NAMALWA (cell line): ENCODE data around the gene ZDHHC1.
A peak's percentile ranks its signal among the peaks of the same experiment; 100 is the strongest.
"Not testable (repeated sequence)": the region's sequence is repeated elsewhere in the genome, so short reads cannot be mapped to it uniquely, and the experiment has no call there.

ENCODE experiments used
- DNase-seq: peaks from one replicate; pipeline ENCODE4 v3.0.0-alpha.2; 2015; ENCODE audit warnings: low spot score

Gene ZDHHC1

DNA sequence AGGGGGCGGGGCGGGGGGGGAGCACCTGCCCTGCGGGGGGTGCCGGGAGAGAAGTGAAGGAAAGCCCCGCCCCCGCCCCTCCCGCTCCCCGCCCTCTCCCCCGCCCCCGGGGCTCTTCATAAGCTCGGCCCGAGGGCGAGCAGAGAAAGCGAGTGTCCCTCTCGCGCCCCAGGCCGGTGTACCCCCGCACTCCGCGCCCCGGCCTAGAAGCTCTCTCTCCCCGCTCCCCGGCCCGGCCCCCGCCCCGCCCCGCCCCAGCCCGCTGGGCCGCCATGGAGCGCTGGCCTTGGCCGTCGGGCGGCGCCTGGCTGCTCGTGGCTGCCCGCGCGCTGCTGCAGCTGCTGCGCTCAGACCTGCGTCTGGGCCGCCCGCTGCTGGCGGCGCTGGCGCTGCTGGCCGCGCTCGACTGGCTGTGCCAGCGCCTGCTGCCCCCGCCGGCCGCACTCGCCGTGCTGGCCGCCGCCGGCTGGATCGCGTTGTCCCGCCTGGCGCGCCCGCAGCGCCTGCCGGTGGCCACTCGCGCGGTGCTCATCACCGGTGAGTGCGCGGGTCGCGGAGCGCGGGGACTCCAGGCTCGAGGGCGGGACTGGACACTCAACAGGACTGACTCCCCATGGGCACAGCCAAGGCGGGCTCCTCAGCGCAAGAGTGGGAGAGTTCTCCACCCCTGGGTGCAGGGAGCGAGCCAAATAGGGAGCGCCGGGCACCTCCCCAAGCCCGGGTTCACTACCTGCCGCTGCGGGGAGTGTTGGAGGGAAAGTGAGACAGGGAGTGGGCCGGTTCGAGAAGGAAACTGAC, 14.9 kb upstream of the ZDHHC1 start, which contains the start of gene HSD11B2:
Gene HSD11B2 (plus strand): TSS at position 145 of the 798 bp plus-strand sequence. CDS start 128 bp downstream, at position 273.
- DNase-seq, result no peak

DNA sequence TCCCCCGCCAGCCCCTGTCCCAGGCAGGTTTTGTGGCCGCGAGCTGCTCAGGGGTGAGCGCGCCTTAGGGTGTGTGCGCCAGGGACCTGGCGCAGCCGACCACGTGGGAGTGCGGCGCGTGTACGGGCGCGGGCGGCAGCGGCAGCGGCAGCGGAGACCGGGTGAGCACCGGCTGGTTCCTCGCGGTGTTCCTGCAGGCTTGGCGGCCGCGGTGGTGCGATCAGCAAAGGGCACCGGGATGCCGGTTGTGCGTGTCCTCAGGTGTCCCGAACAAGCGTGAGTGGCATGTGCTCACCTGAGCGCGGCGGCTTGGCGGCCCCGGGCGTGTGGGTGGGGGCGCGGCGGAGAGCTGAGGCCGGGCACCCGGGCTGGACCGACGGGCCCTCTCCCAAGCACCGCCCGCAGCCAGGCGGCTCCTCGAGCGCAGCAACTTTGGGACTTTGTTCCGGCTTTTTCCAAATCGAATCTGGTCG, 14.3 kb upstream of the ZDHHC1 start:
- no peak for DNase-seq

GRCh38 chr16:67429799-67430503, 13.7 kb upstream of the ZDHHC1 start:
- no peak for DNase-seq

- DNase-seq, result no peak
These were observed 12.9 kb upstream of the ZDHHC1 start for GRCh38 chr16:67429053-67429798.

GRCh38 chr16:67428146-67428731, 12.0 kb upstream of the ZDHHC1 start:
- peak; percentile 78 for DNase-seq

- DNase-seq, result no peak
These were observed 10.7 kb upstream of the ZDHHC1 start for GRCh38 chr16:67426950-67427349.

DNA sequence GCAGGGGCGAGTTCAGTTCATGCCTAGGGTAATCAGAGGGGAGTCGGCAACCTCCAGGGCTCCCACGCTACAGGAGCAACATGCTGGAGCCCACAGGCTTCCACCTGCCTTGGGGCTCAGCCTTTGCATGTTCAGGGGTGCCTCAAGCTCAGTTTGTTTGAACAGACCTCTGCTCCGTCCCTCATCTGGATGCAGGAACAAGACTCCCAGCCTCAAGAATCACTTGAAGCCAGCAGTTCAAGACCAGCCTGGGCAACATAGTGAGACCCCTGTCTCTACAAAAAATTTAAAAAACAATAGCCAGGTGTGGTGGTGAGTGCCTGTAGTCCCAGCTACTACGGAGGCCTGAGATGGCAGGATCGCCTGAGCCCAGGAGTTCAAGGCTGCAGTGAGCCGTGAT, 9.7 kb upstream of the ZDHHC1 start:
- no peak for DNase-seq

DNA sequence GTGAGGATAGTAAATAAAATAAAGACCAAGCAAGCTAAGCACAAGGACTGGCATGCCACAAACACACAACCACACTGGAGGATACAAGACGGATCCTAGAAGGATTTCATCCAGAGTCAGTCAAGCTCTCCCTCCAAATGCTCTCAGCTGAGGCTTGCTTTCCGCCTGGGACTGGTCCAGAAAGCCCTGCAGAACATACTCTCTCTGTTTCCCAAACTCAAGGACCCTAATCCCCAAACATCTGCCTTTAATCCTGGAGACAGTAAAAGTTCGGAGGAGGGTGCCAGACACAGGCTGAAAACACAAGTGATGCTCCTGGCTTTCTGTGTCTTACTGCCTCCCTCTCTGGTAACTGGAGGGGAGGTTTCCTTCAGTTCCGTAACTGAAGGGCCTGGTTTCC, 9.3 kb upstream of the ZDHHC1 start:
- DNase-seq, result no peak

GRCh38 chr16:67425061-67425460, 8.8 kb upstream of the ZDHHC1 start:
- DNase-seq, result peak; percentile 63

DNA sequence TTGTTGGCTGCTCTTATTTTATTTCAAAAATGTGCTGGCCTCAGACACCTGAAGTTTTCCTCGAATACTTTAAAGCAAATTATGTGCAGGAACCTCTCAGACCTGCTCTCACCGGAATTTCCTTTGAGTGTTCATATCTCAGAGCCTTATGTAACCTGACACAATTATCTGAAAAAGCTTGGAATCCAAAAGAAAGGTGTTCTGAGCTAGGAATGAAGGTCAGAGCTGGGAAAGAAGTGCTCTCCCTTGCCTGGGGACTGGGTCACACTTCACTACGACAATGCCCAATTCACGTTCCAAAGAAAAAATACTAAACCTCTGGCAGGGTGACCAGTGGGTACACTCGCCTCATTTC, 8.0 kb upstream of the ZDHHC1 start:
- DNase-seq, result no peak

- DNase-seq, result no peak
These were observed 7.5 kb upstream of the ZDHHC1 start for GRCh38 chr16:67423611-67424260.

GRCh38 chr16:67423015-67423414, 6.7 kb upstream of the ZDHHC1 start:
- no peak for DNase-seq

GRCh38 chr16:67421030-67421429, 4.8 kb upstream of the ZDHHC1 start:
- no peak for DNase-seq

GRCh38 chr16:67419931-67420330, 3.7 kb upstream of the ZDHHC1 start:
- DNase-seq, result no peak

DNA sequence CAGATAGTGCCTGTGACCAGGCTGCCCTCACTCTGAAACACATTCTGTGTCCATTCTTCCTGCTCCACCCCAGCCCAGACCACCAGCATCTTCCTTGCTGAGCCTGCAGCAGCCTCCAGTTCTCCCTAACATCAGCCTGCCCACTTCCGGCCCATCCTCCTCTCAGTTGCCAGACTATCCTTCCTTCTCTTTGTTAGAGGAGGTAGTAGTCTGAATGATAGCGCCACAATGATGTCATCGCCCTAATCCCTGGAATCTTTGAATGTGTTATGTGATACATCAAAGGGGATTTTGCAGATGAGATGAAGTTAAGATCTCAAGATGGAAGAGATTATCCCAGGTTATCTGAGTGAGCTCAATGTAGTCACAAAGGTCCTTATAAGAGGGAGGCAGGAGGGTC, 3.2 kb upstream of the ZDHHC1 start:
- DNase-seq, result no peak

DNA sequence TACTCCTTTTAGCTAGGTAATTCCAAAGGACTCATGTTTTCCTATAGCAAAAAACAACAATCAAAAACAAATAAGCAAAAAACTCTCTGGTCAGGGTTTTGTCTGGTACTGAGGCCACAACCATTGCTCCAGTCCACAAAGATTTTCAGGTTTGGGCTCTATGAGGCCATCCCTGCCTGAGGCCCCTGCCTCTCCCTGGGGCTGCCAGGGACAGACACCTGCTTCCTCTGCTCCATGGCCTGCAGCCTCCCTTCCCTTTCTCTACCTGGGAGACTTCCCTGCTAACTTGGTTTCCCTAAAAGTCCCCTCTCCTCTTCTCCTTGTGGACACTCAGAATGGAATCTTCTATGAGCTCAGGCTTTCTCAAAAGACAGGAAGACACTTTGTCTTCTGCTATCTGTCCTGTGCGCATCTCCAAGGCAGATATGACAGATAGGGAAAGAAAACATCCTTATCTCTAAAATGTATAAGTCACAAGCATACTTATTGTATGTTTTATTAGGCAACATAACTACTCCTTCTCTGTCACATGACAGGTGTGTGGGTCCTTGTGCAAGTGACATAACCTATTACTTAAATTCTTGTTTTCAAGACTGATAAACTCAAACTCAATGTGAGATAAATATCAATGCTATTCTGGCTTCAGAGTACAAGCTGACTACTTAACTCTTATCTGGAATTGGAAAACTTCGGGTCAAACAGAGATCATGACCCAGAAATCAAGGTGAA, 1.2 kb upstream of the ZDHHC1 start:
- DNase-seq, result no peak

DNA sequence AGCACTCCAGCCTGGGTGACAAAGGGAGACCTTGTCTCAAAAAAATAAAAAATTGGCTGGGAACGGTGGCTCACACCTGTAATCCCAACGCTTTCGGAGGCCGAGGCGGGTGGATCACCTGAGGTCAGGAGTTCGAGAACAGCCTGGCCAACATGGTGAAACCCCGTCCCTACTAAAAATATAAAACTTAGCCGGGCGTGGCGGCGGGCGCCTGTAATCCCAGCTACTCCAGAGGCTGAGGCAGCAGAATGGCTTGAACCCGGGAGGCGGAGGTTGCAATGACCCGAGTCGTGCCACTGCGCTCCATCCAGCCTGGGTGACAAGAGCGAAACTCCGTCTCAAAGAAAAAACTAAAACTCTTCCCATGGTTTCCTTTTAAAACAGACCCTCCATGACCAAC, 856 bp downstream of the ZDHHC1 start:
- not testable (repeated sequence) for DNase-seq

DNA sequence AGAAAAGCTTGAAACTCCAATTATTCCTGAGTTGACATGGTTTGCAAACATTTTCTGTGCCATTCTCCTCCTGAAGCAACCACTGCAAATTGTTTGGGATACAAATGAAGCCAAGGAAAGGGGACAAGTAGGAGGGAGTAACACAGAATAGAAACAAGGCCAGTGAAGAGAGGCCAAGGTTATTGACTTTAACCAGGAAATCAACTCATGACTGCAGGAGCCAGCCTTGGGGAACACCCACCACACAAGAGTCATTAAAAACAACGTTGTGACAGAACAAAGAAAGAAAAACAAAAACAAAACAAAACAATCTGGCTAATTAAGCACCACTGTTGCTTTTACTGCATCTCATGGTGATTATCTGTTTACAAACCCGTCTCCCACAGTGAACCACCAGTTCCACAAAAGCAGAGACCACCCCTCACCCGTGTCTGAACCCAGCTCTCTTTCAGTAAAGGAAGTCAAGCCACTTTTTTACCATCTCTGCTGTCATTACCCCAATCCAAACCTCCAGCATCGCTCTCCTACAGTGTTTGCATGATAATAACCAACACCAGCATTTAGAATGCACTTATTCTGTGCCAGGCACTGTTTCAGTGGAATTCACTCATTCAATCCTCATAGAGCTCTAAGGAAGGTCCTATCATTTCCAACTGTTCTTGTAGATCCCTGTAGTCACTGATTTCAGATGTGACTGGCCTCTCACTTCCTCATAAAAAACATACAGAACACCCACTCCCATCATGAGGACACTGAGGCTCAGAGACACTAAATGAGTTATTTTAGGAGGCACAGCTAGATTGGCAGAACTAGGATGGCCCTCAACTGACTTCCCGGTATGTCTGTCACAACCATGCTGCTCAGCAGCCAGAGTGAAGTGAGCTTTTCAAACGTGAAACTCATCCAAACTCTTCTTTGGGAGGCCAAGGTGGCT, 2.0 kb downstream of the ZDHHC1 start:
- DNase-seq, result no peak

DNA sequence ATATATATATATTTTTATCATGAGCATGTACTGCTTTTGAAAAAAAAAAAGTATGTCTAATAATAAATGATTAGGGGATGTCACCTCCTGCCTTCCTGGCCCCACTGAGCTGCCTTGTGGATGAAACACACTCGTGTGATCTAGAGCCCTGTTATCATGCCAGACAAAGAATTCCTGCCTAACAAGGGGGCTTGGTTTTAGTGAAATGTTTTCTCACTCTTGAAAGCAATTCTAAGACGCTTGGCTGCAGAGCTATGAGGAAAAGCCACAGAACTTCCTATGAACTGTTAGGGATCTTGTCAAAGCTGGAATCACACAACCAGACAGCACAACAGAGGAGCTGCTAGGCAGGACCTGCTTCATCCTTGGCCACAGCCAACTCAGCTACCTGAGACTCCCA, 4.0 kb downstream of the ZDHHC1 start:
- DNase-seq, result no peak

GRCh38 chr16:67411339-67411738, 4.9 kb downstream of the ZDHHC1 start:
- no peak for DNase-seq
